ENCODE results near the gene ENTPD2. TPM values are rescaled to one million over a fixed set of nuclear protein-coding genes. Genes with fewer than 3 reads are reported as not detected.
"Not testable (repeated sequence)": the region's sequence is repeated elsewhere in the genome, so short reads cannot be mapped to it uniquely, and the experiment has no call there.

Gene ENTPD2
- total RNA-seq, 1 donor from 2014 or later, result 0.13 TPM

DNA sequence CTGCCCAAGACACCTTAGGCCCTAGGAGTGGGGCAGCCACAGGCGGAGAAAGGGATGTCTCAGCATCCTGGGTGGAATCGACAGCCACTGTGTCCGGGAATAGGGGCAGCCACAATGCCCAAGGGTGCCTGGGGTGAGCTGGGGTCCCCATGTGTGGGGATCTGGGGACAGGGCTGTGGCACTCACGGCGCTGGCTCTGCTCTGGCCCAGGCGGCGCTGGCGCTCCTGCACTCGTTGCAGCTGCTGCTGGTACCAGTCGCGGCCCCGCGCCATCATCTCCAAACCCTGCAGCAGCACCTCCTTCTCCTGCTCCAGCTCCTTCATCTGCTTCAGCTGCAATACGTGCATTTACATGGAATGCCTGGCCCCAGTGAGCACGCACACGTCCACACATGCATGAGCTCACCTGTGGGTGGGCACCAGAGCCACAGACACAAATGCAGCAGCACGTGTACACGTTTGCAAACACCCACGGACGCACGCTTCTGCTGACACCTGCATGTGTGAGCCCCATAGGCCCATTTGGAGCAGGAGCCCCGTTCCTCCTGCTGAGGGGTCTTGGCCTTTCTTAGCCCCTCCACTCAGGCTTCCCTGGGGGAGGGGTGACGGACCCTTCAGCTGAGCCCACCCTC lies 11.6 kb upstream of the ENTPD2 start:
- no peak for DNase-seq (ENCODE audit: low read depth)

DNA sequence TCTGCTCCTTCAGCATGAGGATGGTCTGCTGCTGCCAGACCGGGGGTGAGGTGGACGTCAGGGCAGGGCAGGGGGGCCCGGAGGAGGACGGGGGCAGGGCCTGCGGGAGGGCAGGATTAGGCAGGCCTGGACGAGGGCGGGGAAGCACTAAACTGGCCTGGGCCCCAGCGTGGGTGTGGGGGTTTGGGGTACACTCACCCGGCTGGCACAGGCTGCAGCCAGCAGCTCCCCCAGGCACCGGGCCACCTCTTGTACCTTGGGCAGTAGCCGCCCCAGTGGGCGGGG lies 11.0 kb upstream of the ENTPD2 start:
- DNase-seq (ENCODE audit: low read depth), result no peak

DNA sequence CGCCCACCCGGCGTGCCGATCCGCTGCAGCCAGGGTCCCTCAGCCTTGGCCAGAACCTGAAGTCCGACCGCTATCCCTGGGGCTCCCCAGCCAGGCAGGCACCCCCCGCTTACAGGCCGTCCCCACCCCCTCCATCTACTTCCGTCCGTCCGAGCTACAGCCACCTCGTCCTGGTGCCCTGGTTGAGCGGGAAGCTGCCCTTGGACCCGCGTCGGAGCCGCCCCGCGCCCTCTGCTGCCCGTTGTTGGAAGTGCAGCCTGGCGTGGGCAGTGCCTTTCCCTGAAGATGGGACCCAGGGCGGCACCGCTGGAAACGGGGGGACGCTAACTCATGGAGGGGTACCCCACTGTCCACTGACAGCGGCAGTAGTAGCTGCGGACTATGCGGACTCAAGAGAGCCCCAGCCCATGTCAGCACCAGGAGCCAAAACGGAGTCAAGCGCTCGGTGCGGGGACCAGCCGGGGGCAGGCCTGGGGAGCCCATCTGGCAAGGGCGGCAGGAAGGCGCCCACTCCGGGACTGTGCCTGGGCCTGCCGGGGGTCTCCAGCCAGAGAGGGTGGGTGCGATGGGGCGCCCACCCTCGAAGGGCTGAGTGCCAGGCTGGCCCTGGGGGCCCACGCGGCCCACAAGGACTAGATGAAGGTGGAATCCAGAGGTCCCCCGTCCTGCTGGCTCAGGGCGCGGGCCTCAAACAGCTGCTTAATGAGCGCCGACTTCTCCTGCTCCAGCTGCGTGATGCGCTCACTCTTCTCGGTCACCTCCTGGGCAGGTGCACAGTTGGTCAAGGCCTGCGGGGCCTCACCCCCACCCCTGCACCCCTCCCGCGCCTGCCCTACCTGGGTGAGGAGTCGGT lies 10.4 kb upstream of the ENTPD2 start:
- DNase-seq (ENCODE audit: low read depth), result peak; percentile 52

DNA sequence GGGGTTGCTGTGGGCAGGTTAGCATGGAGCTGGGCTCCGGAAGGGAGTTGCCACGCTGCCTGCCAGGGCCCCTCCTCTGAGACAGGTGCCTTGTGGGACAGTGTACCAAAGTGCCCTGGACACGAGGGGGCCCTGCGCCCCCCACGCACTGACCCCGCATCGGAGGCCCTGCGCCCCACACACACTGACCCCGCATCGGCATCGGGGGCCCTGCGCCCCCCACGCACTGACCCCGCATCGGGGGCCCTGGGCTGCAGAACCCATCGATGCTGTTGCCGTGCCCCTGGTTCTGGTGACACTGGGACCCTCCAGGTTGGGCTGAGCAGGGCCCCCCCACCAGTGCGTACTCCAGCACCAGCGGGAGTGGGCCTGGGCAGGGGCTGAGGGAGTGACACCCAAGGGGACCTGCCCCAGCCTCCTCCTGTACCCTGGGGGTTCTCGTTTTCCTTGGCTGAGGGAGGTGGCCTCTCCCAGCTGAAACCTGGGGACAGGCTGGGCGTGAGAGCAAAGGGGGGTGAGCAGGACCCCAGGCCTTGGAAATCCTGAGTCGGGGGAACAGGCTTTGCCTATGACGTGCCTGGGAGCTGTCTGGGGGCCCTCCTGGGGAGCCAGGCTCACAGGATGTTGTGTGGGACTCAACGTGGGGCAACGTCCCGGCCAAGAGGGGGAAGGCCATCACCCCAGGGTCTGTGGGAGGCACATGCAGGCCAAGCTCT lies 9.6 kb upstream of the ENTPD2 start:
- DNase-seq (ENCODE audit: low read depth), result no peak

DNA sequence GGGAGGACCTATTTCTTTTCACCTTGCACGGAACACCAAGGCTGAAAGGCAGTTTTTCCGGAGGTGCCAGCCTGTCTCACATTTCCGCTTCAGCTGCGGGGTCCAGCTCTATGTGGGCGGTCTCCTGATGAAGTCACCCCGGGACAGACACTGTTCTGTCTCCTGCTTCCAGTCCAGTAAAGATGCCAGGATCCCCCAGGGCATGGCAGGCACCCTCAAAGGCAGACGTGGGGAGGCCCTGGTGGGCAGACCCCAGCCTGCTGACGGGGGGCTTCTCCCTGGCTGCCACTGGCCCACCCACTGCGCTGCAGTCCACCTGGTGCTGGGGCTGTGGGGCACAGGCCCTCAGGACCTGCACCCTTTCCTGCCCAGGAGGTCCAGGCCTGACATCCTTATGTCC lies 8.9 kb upstream of the ENTPD2 start:
- not testable (repeated sequence) for DNase-seq (ENCODE audit: low read depth)

DNA sequence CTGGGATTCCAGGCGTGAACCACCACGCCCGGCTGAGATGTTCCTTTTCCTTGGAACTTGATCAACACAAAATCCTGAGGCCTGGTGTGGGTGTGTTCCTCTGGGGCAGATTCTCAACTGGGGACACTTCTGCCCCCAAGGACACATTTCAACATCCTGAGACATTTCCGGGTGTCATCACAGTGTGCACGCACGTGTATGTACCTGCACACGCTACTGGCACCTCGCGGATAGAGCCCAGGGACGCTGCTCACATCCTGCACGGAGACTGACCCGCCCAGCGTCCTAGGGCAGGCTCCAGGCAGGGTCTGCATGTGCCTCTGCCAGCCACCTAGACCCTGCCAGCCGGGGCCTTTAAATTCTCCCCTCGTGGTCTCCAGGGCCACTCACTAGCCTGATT lies 8.5 kb upstream of the ENTPD2 start:
- DNase-seq (ENCODE audit: low read depth), result no peak

DNA sequence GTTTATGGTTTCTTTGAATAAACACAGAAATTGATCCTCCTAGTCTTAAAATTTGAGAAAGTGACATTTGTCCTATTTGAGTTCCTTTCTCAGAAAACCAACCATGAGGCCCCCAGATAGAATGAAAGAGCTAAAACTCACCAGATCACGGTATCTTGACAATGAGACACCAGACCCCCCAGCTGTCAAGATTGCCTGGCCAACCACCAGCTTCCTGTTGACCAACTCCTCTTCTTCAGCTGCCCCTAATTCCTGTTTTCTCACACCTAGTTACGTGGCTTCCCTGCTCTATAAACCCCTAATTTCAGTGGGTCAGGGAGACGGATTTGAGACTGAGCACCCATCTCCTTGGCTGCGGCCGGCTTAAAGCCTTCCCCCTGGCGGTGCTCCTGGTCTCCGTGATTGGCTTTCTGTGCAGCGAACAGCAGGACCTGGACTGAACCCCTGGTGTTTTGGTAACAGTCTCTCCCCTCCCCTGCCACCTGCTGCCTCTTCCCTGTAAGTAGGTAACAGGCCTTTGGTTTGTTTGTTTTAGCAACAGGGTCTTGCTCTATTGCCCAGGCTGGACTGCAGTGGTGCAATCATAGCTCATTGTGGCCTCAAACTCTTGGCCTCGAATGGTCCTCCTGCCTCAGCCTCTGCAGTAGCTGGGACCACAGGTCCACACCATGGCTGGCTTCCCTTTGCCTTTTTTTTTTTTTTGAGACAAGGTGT lies 4.8 kb upstream of the ENTPD2 start:
- peak; percentile 33 for DNase-seq (ENCODE audit: low read depth)

DNA sequence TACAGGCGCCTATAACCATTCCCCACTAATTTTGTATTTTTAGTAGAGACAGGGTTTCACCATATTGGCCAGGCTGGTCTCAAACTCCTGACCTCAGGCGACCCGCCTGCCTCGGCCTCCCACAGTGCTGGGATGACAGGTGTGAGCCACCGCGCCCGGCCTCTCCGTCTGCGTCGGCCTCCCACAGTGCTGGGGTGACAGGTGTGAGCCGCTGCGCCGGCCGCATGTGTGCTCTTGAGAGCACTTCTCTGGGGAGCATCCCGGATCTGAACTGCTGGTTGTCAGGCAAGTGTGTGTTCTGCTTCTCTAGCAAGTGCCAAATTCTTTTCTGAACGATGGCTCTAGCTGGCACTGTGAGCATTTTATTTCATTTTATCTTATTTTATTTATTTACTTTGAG lies 3.7 kb upstream of the ENTPD2 start:
- DNase-seq (ENCODE audit: low read depth), result peak; percentile 84

DNA sequence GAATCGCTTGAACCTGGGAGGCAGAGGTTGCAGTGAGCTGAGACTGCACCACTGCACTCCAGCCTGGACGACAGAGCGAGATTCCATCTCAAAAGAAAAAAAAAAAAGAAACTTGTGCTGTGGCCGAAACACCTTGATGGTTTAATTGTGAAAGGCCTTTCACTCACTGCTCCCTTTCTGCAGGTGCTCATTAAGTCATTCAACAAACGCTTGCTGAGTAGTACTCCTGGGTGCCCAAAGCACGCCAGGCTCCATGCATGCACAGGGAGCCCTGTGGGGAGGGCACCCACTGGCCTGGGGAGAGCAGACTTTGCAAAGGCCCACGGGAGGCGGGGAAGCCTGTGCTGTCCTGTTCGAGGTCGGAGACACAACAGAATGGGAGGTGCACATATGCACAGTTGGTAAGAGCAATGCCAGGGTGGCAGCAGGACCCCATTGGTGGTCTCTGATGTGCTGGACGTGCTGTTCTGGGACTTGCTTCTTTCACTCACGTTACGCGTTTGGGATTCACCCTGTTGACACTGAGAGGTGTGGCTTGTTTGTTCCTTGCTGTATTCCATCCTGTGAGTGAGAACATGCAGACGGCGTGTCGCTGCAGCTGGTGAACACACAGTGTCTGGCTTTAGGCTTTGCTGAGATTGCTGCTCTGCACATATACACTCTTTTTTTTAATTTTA lies 3.0 kb upstream of the ENTPD2 start:
- DNase-seq (ENCODE audit: low read depth), result peak; percentile 17

DNA sequence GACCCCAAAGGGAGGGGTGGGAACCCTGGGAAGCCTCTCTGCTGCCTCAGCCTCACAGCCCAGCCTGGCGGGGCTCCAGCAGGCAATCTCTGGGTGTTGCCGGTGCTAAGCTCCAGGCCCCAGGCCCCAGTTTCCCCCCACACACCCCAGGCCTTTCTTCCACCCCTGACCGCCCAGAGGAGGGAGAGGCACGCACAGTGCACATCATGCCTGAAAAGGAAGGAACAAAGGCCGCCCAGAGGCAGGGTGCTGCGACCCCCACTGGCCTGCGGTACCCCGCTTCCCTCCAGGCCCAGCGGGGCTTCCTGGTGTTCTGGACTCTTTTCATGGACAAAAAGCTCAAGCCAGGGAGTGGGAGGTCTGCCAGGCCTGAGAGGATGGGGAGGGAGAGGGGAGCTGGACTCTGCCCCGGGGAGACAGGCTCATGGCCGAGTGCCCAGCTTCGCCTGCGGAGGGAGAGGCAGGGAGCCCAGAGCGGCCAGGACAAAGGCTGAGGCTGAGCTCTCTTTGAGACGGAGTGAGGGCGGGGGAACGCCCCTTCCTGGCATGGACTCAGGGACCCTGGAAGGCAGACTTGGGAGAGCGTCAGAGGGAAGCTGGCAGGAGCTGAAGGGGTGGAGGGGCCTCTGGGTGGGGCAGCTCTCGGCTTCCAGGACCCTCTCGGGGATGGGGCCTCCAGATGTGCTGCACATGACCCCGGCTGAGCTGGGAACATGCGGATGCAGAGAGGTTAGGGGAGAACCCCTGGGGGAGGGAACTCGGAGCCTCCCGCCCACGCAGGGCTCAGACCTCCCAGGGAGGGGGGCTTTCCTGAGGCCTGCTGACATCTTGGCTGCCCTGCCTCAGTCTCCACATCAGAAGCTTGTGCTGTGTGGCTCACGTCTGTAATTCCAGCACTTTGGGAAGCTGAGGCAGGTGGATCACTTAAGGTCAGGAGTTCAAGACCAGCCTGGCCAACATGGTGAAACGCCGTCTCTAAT lies 1.8 kb upstream of the ENTPD2 start:
- DNase-seq (ENCODE audit: low read depth), result peak; percentile 52

DNA sequence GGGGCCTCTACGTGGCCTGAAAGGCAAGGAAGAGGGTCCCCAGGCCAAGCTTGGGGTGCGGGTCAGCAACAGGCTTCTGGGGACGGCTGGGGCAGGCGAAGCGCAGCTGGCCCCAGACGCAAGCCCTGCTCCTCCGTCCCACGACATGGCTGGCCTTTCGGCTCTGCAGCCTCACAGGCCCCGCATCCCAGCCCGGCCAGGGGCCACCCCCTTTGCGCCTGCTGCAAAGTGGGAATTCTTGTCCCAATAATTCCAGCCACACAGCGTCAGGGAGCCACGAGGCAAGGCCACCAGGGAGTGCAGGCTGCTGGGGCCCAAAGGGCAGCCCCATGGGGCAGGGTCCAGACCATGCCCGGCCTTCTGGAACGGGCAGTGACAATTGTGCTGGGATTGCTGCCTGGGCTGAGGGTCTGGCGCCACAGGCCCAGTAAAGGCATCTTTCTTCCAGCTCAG lies 1.1 kb upstream of the ENTPD2 start:
- DNase-seq (ENCODE audit: low read depth), result no peak

DNA sequence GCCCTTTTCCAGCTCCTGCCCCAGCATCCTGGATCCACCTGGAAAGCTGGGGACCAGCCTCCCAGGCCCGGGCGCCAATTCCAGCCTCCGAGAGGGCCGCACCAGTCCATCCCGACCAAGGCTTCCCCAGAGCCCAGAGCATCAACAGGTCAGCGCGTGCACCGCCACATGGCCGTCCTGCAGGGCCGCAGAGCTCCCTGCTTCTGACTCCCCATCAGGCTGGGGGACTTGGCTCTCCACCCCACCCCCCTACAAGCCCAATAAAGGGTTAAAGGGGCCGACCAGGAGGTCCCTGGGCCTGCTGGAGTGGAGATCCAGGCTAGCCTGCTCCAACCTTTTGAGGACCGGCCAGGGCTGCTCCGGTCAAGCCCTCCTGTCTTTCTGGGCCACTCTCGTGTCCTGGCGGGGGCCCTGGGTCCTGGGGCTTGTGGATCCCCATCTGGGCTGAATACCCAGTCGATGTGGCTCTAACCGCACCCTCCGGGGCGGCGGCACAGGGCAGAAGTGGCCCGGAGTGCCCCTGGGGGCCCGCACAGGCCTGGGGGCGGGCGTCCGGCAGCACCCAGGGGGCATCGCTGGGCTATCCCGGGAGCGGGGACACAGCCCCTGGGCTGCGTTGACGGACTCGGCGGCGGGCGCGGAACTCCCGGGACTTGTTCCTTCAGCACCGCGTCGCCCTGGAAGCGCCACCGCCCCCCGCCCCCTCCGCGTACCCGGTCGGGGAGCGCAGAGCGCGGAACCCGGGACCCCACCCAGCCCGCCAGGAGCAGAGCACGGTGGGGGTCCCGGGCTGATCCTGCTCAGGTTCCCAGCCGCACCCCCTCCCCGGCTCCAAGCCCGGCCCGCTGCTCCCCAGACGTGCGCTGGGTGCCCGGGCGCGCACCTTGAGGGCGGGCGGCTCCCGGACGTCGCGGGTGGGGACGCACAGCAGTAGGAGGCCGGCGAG lies 590 bp downstream of the ENTPD2 start:
- no peak for DNase-seq (ENCODE audit: low read depth)

DNA sequence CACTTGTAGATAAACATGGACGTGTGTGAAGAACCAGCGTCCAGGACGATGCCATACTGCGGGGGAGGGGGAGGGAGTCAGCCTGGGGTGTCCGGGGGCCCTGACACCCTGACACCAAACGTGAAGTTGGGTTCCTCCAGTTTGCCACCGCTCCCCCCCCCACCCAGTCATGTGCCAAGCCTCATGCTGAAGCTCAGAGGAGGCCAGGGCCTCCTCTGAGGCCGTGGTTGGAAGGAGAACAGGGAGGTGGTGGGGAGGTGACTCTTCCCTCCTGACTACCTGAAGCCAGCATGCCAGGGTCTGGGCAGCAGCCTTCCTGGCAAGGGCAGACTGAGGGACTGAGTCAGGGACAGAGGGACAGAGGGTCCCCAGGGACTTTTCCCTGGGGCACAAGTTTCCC lies 1.6 kb downstream of the ENTPD2 start:
- no peak for DNase-seq (ENCODE audit: low read depth)

DNA sequence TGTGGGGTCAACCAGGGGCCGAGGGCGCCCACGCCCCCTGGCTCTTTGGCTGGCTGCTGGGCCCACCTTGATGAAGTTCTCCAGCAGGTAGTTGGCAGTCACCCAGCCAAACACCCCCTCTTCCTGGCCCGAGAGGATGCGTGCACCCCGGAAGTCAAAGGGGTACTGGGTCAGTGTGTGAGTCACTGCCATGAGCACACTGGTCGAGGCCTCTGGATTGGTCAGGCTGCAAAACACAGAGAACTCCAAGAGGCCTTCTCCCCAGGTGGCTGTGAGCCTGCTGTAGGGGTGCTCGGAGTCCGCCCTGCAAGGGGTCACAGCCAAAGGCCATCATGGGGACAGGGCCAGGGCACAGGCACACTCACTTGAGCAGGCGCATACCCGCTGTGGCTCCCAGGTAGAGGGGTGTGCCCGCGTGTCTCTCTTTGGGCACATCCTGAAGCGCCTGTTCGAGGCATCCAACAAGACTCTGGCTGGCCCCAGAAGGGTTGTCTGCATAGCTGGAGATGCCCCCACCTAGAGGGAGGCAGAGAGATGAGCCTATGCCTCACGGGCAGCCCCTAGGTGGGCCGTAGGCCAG lies 2.6 kb downstream of the ENTPD2 start:
- DNase-seq (ENCODE audit: low read depth), result no peak

DNA sequence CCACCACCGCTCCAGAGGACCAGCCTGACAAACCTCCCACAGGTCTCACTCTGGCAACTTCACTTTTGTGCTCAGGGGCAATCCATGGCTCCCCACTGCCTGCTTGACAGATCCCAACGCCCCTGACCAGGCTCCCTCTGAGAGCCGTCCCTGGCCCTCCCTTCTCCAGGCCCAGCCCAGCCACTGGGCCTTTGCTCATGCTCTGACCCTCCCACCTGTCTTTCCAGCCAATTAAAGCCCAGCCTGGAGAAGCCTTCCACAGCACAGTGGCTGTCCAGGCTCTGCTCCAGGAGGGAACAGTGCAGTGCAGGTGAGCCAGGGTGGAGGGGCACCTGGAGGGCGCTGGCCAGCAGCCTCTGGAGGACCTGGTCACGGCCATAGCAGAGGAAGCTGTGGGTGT lies 3.3 kb downstream of the ENTPD2 start:
- no peak for DNase-seq (ENCODE audit: low read depth)

DNA sequence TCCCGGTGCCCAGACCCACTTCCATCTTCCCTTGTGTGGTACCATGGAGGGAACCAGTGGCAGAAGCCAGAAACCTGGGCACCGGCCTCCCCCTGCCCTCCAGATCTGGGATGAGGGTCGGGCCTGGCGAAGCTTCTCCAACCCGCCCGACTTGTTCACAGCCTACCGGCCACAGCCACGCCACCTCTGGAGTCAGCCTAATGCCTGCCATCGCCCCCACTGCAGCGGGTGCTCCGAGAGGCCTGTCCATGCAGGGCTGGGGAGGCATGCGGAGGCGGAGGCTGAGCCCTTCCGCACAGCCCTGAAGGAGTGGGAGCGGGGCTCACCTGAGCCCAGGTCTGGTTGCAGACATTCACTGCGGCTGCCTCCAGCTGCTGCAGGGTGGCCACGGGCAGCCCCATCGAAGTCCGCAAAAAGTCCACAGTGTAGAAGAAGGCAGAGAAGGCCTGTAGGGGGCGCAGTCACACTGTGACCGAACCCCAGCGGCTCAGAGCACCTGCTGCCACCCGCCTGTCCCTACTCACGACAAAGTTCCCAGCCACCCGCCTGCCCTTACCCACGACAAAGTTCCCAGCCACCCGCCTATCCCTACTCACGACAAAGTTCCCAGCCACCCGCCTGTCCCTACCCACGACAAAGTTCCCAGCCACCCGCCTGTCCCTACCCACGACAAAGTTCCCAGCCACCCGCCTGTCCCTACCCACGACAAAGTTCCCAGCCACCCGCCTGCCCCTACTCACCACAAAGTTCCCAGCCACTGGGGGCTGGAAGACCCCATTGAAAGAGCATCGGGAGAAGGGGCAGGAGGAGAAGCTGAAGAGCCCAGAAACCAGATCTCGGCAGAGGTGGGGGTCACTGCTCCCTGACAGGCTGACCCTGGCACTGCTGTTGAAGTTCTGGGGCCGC lies 4.1 kb downstream of the ENTPD2 start:
- peak; percentile 76 for DNase-seq (ENCODE audit: low read depth)

Measured in myocyte (in vitro differentiated cells).